Fibroblast of skin of scalp (primary cell): ENCODE results near the gene TBX1.

ENCODE experiments used
- DNase-seq: peaks from one replicate; pipeline ENCODE4 v3.0.0-alpha.2; 2013

Gene TBX1

GRCh38 chr22:19753996-19754700 lies 6.4 kb upstream of the TBX1 start:
- DNase-seq, result no peak

GRCh38 chr22:19754701-19755144 lies 5.9 kb upstream of the TBX1 start:
- no peak for DNase-seq

- DNase-seq, result no peak
Measured at GRCh38 chr22:19755145-19755710, 5.3 kb upstream of the TBX1 start.

DNA sequence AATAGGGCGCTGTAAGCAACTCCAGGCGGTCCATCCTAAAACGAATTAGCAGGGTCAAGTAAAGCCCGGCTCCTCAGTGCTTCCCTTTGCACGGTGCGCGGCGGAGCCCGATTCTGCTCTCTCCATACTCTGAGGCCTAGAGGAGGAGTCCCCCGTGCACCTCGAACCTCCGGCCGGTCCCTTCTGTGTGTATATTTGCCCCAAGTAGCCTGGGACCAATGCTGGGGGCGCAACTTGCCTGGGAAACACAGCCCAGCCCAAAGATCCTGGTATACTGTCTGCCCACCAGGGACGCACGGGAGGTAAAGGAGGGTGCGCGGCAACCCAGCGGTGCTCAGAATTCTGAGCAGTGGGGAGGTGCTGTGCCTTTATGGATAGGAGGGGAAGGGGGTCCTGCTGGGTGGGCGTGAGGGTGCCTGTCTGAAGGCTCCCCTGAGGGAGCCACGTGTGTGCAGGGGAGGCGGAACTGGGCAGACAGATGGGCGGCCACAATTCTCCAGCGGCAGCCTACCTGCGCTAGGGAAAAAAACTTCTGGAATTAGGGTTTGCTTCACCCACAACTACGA lies 4.8 kb upstream of the TBX1 start:
- DNase-seq, result no peak

DNA sequence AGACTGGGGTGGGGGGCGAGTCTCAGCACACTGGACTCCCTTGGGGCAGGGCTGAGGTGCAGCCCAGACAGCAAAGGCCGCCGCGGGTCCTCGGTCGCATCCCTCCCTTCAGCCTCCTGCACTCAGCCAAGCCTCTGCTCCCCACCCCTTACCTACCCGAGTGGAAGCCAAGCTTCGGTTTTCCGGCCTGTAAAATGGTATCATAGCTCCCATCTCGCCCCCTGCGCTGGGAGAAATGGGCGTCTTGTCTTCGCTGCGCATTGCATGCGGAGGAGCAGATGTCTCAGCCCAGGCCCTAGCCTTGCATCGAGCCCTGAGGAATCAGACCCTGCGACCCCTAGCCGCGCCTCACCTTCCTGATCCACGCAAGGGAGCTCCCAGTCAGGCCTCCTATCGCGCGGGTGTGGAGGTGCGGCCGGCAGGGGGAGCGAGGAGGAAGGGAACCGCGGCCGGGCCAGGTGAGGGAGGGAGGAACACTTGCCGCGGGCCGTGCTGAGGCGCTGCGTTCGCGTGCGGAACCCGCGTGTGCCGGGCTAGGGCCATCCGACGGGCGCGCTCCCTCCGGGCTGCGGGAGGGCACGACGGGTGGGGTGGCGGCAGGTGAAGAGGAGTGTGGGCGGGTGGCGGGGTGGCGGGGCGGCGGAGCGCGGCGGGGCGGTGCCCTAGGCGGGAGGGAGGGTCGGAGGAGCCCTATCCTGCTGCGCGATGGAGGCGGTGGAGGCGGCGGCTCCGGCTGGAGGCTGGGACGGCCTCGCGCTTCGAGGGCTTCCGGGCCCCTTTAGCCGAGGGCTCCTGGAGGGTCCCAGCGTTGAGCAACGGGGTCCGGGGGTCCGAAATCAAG lies 4.1 kb upstream of the TBX1 start:
- DNase-seq, result no peak

DNA sequence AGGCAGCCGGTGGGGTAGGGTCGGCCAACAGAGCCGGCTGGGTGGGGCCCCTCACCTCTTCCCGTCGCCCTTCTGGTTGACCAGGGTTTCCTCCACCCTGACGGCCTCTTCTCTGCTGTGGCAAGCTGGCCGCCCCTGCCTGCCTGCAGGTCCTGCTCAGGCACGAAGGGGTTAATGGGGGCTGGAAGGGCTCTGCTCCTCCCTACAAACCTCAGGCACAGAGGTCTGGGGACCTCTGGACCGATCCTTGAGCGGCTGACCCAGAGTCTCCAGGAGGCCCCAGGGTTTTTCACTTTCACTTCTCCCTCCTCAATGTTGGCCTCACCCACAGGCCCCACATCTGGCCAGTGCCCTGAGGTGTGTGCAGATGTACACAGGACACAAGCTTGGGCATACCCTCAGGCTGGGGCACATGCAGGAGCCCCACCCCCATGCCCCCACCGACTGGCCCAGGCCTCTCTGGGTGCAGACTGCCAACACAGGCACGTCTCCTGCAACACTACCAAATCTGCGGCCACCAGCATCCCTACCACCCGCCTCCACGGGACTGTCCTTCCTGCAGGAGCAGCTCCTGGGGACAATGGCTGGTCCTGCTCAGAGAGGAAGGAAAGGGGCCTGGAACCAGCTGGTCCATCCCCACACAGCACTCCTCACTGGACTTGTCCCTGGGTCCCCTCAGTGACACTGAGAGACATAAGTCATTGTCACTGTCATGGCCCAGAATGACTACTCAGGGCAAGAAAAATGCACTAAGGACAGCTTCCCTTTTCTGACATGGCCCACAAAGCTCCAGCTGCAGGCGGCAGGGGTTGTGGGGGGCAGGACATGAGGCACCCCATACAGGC lies 3.2 kb upstream of the TBX1 start:
- DNase-seq, result no peak

DNA sequence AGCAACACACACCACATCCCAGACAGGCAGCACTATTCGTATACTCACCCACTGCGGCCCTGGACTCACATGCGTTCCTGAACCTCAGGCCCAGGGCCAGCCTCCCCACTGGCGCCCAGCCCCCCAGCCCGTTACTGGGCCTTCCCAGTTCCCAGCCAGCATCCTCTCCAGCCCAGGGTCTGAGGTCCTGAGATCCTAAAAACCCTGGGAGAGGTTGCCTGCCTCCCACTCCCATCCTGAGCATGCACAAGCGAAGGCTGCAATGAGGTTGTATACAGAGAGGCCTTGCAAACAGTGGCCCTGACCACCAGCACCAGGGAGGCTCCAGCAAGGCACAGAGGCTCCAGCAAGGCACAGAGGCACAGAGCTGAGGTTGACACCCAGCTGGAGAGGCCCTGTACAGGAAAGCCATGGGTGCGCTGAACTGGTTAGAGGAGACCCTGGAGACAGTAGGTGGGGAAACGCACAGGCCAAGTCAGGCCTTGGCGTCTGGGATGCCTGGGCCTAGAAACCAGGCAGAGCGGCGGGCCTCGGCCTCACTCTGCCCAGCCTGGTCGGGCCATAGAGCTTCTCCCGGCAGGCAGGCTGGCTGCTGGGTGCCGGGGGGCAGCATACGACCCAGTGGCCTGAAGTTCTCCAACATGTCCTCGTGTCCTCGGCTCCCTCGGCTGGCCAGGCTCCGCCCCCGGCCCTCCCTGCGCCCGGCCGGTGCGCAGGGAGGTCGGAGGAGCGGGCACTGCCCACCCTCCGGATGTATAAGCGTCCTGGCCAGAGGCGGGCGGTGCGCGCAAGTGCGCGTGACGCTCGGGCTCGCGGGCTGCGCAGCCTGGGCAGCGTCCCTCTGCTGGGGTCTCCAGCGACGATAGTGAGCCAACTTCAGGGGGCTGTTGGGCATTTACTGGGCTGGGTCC lies 2.3 kb upstream of the TBX1 start:
- DNase-seq, result no peak

DNA sequence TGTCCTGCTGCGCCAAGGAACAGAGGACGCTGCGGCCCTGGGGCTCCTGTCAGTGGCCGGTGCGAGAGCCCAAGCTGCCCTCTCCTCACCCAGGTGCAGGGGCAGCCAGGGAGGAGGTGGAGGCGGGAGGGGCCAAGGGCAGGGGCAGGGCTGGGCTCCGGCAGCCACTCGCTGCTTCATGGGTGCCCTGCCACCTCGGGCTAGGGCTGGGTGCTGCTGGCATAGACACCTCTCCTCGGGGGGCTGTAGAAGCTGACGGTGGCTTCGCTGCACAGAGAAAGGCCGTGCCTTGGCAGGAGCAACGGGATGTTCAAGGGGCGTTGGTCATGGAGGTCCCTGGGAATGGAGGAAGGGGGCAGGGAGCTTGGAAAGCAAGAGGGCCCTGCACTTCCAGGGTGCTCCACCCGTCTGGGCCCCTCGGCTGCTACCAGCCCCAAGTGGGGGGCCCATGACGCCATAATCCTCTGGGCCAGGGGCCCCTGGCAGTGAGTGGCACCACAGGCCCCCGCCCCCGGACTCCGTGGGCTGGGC lies 1.6 kb upstream of the TBX1 start:
- no peak for DNase-seq

DNA sequence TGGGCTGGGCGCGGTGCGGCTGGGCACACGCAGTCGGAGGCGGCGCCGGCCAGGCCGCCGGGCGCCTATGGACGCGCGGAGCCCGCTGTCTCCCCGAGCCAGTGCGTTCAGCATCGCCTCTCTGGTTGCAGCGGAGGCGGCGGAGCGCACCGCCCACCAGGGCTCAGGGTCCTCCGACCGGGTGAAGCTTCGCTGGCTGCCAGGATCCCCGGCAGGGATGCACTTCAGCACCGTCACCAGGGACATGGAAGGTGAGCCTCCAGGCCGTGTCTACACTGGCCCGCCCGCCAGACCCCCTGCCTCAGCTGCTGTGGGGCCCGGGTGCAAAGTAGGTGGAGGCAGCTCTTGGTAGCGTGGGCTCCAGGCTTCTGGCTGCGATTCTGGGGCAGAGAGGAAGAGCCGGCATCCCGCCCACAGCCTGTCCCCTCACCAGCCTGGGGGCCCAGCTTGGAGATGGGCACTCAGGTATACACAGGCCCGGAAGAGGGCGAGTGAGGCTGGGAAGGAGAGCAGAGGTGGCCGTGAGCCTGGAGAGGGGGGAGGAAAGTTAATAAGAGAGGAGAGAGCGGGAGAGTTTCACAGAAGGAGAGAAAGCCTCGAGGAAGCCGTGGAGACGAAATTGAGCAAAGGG lies 1.0 kb upstream of the TBX1 start:
- DNase-seq, result no peak

DNA sequence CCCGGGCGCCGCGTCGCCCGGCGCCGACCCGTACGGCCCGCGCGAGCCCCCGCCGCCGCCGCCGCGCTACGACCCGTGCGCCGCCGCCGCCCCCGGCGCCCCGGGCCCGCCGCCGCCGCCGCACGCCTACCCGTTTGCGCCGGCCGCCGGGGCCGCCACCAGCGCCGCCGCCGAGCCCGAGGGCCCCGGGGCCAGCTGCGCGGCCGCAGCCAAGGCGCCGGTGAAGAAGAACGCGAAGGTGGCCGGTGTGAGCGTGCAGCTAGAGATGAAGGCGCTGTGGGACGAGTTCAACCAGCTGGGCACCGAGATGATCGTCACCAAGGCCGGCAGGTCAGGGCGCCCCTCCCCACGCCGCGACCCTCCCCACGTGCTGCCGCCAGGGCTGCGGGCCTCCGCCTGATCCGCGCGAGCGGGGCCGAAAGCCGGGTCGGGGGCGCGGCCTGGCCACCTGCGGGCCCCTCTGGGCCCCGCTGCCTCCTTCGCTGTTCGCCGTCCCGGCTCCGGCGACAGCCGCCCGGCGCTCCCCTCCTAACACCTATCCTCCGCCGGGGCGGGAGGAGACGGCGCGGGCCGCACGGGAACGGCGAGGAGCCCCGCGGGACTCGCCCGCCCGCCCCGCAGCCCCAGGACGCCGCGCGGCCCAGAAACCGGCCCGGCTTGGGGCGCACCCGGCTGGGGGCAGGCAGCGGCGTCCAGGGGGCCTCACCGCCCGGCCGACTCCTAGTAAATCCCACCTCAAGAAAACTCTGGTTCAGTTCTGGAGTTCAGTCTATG lies 560 bp downstream of the TBX1 start:
- DNase-seq, result no peak

- DNase-seq, result no peak
Measured at GRCh38 chr22:19761725-19762567, 1.4 kb downstream of the TBX1 start.

DNA sequence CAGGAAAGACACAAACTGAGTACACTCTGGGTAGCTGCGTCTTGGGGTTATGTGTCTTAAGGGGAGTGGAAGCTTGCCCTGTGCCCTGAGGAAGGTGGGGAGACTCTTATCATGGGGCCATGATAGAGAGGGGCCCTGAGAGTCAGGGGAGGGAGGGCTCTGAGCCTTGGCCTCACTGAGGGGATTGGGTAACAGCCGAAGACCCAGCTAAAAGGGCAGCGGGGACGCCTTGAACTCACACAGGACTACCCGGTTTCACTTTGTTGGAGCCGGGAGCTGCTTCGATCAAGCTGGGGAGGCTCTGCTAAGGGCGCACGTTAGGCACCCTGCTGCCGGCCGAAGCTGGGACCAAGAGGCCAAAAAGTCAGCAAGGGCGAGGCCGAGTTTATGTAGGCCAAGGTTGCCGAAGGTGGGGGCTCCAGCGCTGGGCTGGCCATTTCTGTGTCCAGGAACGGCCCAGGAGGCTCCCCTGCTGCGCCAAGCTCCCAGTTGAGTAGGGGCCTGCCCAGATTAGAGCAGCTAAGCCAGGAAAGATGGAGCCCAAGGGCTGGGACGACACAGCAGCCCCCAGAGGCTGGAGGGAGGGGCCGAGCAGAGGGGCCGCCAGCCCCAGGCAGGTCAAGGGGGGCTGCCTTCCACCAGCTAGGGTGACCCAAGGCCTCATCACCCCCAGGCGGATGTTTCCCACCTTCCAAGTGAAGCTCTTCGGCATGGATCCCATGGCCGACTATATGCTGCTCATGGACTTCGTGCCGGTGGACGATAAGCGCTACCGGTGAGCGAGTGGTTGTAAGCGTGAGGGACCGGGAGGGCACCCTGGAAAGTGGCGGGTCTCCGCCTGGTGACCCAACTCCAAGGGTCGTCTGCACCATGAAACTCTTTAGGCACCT lies 2.2 kb downstream of the TBX1 start:
- no peak for DNase-seq

- DNase-seq, result no peak
Measured at GRCh38 chr22:19763458-19764298, 3.1 kb downstream of the TBX1 start.

GRCh38 chr22:19764299-19764593 lies 3.7 kb downstream of the TBX1 start:
- no peak for DNase-seq

- no peak for DNase-seq
Measured at GRCh38 chr22:19764636-19765476, 4.3 kb downstream of the TBX1 start.
